ENCODE measurements around the gene SRCIN1.
"Not testable (repeated sequence)": the region's sequence is repeated elsewhere in the genome, so short reads cannot be mapped to it uniquely, and the experiment has no call there.

Gene SRCIN1

GRCh38 chr17:38605841-38606645 is at the start of gene SRCIN1:
TSS of gene SRCIN1 (minus strand) at chr17:38605952. CDS start at chr17:38605705, 247 bp downstream.
- DNase-seq (ENCODE audit: extremely low spot score, insufficient read length, low read depth): no peak
- FAIRE-seq: no peak

- DNase-seq (ENCODE audit: extremely low spot score, insufficient read length, low read depth) (no peak), FAIRE-seq (no peak)
Measured at GRCh38 chr17:38654411-38655398, 49.0 kb upstream of the SRCIN1 start.

GRCh38 chr17:38653679-38654078 is 47.9 kb upstream of the SRCIN1 start:
- FAIRE-seq (no peak), DNase-seq (ENCODE audit: extremely low spot score, insufficient read length, low read depth) (no peak)

- FAIRE-seq: no peak
- DNase-seq (ENCODE audit: extremely low spot score, insufficient read length, low read depth): no peak
Measured at GRCh38 chr17:38653230-38653629, 47.5 kb upstream of the SRCIN1 start.

GRCh38 chr17:38650653-38651173 is 45.0 kb upstream of the SRCIN1 start:
- FAIRE-seq; DNase-seq (ENCODE audit: extremely low spot score, insufficient read length, low read depth): not testable (repeated sequence)

- DNase-seq (ENCODE audit: extremely low spot score, insufficient read length, low read depth): no peak
- no peak for FAIRE-seq
Measured at GRCh38 chr17:38637951-38638350, 32.2 kb upstream of the SRCIN1 start.

GRCh38 chr17:38636054-38636453 is 30.3 kb upstream of the SRCIN1 start:
- DNase-seq (ENCODE audit: extremely low spot score, insufficient read length, low read depth) (no peak), FAIRE-seq (no peak)

GRCh38 chr17:38632334-38632733 is 26.6 kb upstream of the SRCIN1 start:
- no peak for FAIRE-seq
- DNase-seq (ENCODE audit: extremely low spot score, insufficient read length, low read depth): no peak

GRCh38 chr17:38628441-38628840 is 22.7 kb upstream of the SRCIN1 start:
- FAIRE-seq (no peak), DNase-seq (ENCODE audit: extremely low spot score, insufficient read length, low read depth) (no peak)

GRCh38 chr17:38627957-38628356 is 22.2 kb upstream of the SRCIN1 start:
- DNase-seq (ENCODE audit: extremely low spot score, insufficient read length, low read depth) (no peak), FAIRE-seq (no peak)

- not testable (repeated sequence) for DNase-seq (ENCODE audit: extremely low spot score, insufficient read length, low read depth); FAIRE-seq
Measured at GRCh38 chr17:38626606-38627226, 21.0 kb upstream of the SRCIN1 start.

GRCh38 chr17:38625482-38625881 is 19.7 kb upstream of the SRCIN1 start:
- FAIRE-seq (no peak), DNase-seq (ENCODE audit: extremely low spot score, insufficient read length, low read depth) (no peak)

- not testable (repeated sequence) for FAIRE-seq; DNase-seq (ENCODE audit: extremely low spot score, insufficient read length, low read depth)
Measured at GRCh38 chr17:38624782-38625355, 19.1 kb upstream of the SRCIN1 start.

- DNase-seq (ENCODE audit: extremely low spot score, insufficient read length, low read depth): no peak
- FAIRE-seq: no peak
Measured at GRCh38 chr17:38621538-38621937, 15.8 kb upstream of the SRCIN1 start.

- no peak for FAIRE-seq
- no peak for DNase-seq (ENCODE audit: extremely low spot score, insufficient read length, low read depth)
Measured at GRCh38 chr17:38620551-38621277, 15.0 kb upstream of the SRCIN1 start.

GRCh38 chr17:38619937-38620550 is 14.3 kb upstream of the SRCIN1 start:
- DNase-seq (ENCODE audit: extremely low spot score, insufficient read length, low read depth) (no peak), FAIRE-seq (no peak)

- DNase-seq (ENCODE audit: extremely low spot score, insufficient read length, low read depth) (no peak), FAIRE-seq (no peak)
Measured at GRCh38 chr17:38619451-38619795, 13.7 kb upstream of the SRCIN1 start.

GRCh38 chr17:38617967-38618760 is 12.4 kb upstream of the SRCIN1 start:
- DNase-seq (ENCODE audit: extremely low spot score, insufficient read length, low read depth) (no peak), FAIRE-seq (no peak)

Measured in GM18507 (cell line).